GM19035 (cell line): Measurements from ENCODE around the gene PRADC1.
"Not testable (repeated sequence)": the region's sequence is repeated elsewhere in the genome, so short reads cannot be mapped to it uniquely, and the experiment has no call there.

Source experiments
- ATAC-seq: cut with Tn5 transposase; IDR thresholded peaks from one replicate; pipeline ENCODE4 v1.9.1; 2021; ENCODE audit not compliant: unreplicated experiment

The PRADC1 gene

GRCh38 chr2:73205611-73206010, 27.4 kb downstream of the PRADC1 start:
- no peak for ATAC-seq

GRCh38 chr2:73203055-73203681, 29.9 kb downstream of the PRADC1 start:
- ATAC-seq: no peak

GRCh38 chr2:73202156-73203054, 30.6 kb downstream of the PRADC1 start, which contains the start of gene NOTO:
NOTO (plus strand) TSS chr2:73202574; CDS start chr2:73202667, 93 bp downstream.
- no peak for ATAC-seq

- not testable (repeated sequence) for ATAC-seq
These were observed 32.8 kb downstream of the PRADC1 start for GRCh38 chr2:73200281-73200680.

- ATAC-seq: no peak
These were observed 35.5 kb downstream of the PRADC1 start for GRCh38 chr2:73197579-73197978.

GRCh38 chr2:73187549-73187948, 45.5 kb downstream of the PRADC1 start:
- ATAC-seq: no peak

GRCh38 chr2:73185965-73186364, 47.1 kb downstream of the PRADC1 start:
- ATAC-seq: no peak
